ENCODE measurements around the gene IL26.

DNA sequence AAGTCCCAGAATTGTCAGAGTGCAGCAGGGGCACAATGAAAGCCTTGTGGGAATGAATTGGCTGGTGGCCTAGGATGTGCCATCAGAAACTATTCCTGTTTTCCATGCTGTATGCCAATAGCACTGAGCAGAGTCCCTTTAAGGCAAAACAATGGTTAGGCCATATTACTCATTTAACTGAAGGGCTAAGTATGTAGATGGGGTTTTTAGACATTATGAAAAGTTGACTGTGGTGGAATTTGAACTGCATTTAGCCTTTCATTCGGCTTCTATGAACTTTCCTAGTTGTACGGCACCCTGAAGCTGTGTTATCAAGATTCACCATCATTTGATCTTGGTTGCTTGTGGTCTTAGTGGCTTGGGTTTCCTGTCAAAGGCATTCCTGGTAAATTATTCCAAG, 24.8 kb downstream of the IL26 start:
- TF ChIP-seq POLR2A (IDR thresholded peaks at IDR 0.05) (no peak), POLR2AphosphoS5 (IDR thresholded peaks at IDR 0.05) (no peak), EP300 (IDR thresholded peaks at IDR 0.05) (no peak)
- TF ChIP-seq, protein P1, sequence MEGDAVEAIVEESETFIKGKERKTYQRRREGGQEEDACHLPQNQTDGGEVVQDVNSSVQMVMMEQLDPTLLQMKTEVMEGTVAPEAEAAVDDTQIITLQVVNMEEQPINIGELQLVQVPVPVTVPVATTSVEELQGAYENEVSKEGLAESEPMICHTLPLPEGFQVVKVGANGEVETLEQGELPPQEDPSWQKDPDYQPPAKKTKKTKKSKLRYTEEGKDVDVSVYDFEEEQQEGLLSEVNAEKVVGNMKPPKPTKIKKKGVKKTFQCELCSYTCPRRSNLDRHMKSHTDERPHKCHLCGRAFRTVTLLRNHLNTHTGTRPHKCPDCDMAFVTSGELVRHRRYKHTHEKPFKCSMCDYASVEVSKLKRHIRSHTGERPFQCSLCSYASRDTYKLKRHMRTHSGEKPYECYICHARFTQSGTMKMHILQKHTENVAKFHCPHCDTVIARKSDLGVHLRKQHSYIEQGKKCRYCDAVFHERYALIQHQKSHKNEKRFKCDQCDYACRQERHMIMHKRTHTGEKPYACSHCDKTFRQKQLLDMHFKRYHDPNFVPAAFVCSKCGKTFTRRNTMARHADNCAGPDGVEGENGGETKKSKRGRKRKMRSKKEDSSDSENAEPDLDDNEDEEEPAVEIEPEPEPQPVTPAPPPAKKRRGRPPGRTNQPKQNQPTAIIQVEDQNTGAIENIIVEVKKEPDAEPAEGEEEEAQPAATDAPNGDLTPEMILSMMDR (IDR thresholded peaks at IDR 0.05), result no peak
